ENCODE results near the gene ATG4D.
"Not testable (repeated sequence)": the region's sequence is repeated elsewhere in the genome, so short reads cannot be mapped to it uniquely, and the experiment has no call there.

Gene ATG4D

GRCh38 chr19:10520652-10521318, 22.9 kb upstream of the ATG4D start:
- no peak for DNase-seq

- DNase-seq, result no peak
Observed at GRCh38 chr19:10521461-10522171, 22.1 kb upstream of the ATG4D start.

- no peak for DNase-seq
Observed at GRCh38 chr19:10523135-10523636, 20.5 kb upstream of the ATG4D start.

GRCh38 chr19:10525636-10526035, 18.1 kb upstream of the ATG4D start:
- no peak for DNase-seq

- DNase-seq, result not testable (repeated sequence)
Observed at GRCh38 chr19:10526887-10527286, 16.8 kb upstream of the ATG4D start.

- no peak for DNase-seq
Observed at GRCh38 chr19:10532457-10532856, 11.2 kb upstream of the ATG4D start.

- no peak for DNase-seq
Observed at GRCh38 chr19:10533646-10534386, 9.9 kb upstream of the ATG4D start.

- DNase-seq, result no peak
Observed at GRCh38 chr19:10535613-10536012, 8.1 kb upstream of the ATG4D start.

- DNase-seq, result no peak
Observed at GRCh38 chr19:10537668-10538067, 6.0 kb upstream of the ATG4D start.

GRCh38 chr19:10538204-10538983, 5.3 kb upstream of the ATG4D start:
- DNase-seq, result no peak

- not testable (repeated sequence) for DNase-seq
Observed at GRCh38 chr19:10539016-10539415, 4.7 kb upstream of the ATG4D start.

GRCh38 chr19:10543059-10543419, 665 bp upstream of the ATG4D start:
- peak; percentile 16 for DNase-seq

- no peak for DNase-seq
Observed at GRCh38 chr19:10544242-10544752, 593 bp downstream of the ATG4D start.

- DNase-seq, result no peak
Observed at GRCh38 chr19:10544753-10545251, 1.1 kb downstream of the ATG4D start.

- DNase-seq, result no peak
Observed at GRCh38 chr19:10546817-10547216, 3.1 kb downstream of the ATG4D start.

GRCh38 chr19:10548746-10549276, 5.1 kb downstream of the ATG4D start:
- no peak for DNase-seq

GRCh38 chr19:10549733-10550132, 6.0 kb downstream of the ATG4D start:
- DNase-seq, result no peak

GRCh38 chr19:10550336-10550735, 6.6 kb downstream of the ATG4D start:
- no peak for DNase-seq

- DNase-seq, result not testable (repeated sequence)
Observed at GRCh38 chr19:10551006-10551405, 7.3 kb downstream of the ATG4D start.

GRCh38 chr19:10551698-10552301, 8.1 kb downstream of the ATG4D start:
- DNase-seq, result no peak

GRCh38 chr19:10552510-10553053, 8.9 kb downstream of the ATG4D start:
- DNase-seq, result no peak

Data from eye (tissue), 1 donor.